T-helper 2 cell treated with Interferon-gamma antibody and Interleukin-4, amounts not matched to agents 100 ng/mL and 5 ng/mL, for 36 hours (primary cell): Measurements from ENCODE around the gene EPS15. TPM values are rescaled to one million over a fixed set of nuclear protein-coding genes. Genes with fewer than 3 reads are reported as not detected.
"Not testable (repeated sequence)": the region's sequence is repeated elsewhere in the genome, so short reads cannot be mapped to it uniquely, and the experiment has no call there.

ENCODE experiments used
- intact Hi-C: fragments of 100-400 bp; cut with micrococcal nuclease; formaldehyde crosslinking; loops from one replicate; pipeline ENCODE4 v1.15.1; 2023
- total RNA-seq: library from RNA; stranded (reverse); gene quantifications from 2 replicates; pipeline ENCODE4 v1.2.3, GENCODE V29; 2022

The EPS15 gene
- total RNA-seq, 1 donor from 2014 or later = 56.3 TPM

DNA sequence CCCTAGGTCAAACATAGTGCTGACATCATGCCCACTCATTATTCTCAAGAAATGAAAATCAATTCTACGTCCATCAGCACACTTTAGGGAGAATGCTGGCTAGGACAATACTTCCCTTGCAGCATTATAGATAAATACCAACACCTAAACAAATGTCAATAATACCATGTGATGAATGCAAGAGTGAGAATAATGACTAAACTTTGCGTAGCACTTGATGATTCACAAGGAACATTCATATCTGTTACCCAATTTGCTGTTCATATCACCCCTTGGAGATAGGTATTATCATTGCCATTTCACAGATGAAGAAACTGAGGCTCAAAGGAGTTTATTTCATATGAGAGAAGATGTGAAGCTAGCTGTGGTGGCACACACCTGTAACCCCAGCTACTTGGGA lies 24.8 kb upstream of the EPS15 start:
- intact Hi-C loops = no loop called here

DNA sequence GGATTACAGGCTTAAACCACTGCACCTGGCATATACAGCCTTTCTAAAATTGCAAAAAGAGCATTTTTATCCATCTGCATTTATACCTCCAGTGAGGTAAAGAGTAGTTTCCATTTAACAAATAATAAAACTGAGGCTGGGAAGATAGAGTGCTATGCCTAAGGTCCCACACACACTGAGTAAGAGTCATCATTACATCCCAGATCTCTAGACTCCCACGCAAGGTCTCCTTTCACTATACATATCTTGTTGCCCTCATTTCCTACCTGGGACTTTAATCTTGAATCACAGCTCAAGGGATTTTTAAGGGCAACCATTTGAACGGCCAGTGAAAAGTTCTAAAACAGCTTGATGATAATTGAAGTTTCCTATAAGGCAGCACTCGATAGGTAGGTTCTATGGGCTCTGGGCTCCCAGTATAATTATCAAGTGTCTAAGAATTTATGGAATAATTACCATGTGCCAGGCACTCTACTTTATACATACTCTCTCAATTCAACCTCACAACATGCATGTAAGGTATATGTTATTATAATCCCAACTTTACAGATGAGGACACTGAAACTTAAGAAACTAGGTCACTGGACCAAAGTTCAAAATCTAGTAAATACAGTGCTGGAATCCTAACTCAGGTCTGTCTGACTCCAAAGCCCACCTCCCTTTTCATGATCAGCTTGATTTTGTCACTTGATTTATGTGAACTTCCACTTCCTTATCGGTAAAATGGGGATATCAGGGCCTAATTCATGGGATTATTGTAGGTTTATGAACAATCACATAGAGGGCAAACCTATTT lies 23.3 kb upstream of the EPS15 start:
- intact Hi-C loops = no loop called here

DNA sequence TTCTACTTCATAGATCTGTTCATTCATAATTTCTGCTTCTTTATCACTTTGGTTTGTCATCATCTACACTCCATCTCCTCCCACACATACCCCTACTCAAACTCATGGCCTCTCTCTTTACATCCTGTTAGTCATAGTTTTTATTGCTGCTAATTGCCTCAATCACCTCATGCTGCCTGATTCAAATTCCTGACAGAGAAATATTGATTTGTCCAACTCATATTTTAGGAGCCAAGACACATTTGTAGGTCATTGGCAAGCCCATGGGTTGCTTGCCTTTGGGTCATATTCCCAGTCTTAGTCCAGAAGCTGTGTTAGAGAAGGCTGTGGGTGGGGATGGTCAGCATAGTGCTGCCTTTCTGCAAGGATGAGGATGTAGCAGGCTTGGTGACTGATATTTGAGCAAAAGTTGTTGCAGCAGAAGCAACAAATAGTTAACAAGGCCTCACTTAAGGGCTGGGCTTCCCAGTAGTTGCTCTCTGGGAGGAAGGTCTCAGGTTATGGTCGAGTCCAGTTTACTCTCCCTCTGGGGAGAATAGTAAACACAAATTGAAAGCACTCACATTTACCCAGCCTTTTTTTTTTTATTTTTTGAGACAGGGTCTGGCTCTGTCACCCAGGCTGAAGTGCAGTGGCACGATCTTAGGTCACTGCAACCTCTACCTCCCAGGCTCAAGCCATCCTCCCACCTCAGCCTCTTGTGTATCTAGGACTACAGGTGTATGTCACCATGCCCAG lies 22.4 kb upstream of the EPS15 start:
- intact Hi-C loops = no loop called here

DNA sequence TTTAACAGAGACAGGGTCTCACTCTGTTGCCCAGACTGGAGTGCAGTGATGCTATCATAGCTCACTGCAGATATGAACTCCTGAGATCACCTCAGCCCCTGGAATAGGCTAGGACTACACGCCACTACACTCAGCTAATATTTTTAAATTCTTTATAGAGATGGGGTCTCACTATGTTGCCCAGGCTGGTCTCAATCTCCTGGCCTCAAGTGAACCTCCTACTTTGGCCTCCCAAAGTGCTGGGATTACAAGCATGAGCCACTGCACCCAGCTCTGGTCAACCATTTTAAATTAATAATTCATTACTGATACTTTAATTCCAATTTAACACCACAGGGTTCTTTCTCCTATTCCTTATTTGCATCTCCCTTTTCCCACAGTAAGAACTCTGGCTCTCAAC lies 18.5 kb upstream of the EPS15 start:
- intact Hi-C loops = no loop called here

DNA sequence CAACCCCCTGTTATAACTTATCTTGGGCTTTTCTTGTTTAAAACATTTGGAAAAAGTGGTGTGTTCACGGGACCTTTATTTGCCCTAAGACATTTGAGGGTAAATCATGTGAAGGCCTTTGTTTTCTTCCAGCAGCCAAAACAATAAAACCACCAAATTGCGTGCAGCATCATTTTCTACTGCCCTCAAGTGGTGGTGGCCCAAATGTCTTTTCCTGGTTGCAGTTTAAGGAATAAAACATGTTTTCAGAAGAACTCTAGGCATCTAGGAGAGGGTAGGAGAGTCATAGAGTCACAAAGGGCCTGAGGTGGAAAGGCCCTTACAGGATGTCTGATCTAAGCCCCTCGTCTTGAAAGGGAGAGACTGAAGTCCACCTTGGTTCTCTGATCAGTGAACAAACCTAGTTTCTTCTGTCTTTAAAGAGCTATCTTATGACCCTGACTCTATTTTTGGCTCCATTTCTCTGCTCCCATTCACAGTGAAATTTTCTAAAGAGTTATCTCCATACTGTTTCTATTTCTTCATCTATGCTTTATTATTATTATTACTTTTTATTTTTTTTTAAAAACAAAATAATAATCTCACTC lies 16.0 kb upstream of the EPS15 start:
- intact Hi-C loops = no loop called here

DNA sequence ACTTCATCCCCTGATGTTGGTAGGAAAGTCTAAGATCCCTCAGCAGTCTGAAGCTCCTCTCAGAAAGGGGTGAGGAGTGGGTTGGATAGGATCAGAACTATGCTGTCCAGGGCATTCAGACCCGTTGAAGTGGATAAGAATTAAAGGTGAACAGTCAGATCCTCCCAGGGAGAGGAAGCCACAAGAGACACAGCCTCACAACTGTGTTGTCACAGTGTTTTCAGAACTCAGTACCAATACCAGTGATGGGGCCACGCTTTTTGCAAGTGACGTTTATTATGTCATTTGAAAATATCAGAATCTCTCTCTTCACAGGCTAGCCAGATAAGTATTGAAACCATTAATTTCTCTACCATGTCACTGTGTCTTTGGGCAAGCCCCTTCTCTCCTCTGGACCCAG lies 15.4 kb upstream of the EPS15 start:
- intact Hi-C loops = no loop called here

DNA sequence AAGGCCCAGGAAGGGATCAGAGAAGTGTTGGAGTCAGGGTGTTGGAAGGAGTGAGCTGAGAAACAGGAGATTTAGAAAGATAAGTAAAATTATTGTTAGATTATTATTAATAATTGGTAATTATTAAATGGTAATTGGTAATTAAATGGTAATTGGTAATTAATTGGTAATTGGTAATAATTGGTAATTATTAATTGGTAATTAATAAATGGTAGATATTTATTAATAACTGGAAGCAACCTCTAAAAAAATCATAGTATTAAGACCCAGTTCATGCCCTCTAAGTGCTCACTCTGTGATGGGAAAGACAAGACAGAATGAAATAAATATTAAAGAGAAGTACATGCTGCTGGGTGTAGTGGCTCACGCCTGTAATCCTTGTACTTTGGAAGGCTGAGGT lies 13.8 kb upstream of the EPS15 start:
- intact Hi-C loops = no loop called here

DNA sequence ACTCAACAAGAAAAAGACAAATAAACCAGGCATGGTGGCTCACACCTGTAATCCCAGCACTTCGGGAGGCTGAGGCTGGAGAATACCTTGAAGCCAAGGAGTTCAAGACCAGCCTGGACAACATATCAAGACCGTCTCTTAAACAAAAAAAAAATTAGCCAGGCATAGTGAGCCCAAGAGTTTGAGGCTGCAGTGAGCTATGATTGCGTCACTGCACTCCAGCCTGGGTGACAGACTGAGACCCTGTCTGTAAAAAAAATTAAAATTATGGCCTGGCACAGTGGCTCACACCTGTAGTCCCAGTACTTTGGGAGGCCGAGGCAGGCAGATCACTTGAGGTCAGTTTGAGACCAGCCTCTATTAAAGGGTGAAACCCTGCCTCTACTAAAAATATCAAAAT lies 11.4 kb upstream of the EPS15 start:
- intact Hi-C loops = not testable (repeated sequence)

DNA sequence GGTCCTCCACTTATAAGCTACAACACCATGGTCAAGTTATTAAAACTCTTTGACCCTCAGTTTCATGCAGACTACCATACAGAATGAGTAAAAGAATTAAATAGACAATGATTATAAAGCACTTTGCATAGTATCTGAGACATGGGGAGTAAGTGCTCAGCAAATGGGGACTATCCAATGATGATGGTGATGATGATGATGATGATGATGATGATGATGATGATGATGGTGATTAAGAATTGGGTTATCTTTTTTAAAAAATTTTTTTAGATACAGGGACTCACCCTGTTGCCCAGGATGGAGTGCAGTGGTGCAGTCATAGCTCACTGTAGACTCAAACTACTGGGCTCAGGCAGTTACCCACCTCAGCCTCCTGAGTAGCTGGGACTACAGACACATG lies 8.1 kb upstream of the EPS15 start:
- intact Hi-C loops = no loop called here

DNA sequence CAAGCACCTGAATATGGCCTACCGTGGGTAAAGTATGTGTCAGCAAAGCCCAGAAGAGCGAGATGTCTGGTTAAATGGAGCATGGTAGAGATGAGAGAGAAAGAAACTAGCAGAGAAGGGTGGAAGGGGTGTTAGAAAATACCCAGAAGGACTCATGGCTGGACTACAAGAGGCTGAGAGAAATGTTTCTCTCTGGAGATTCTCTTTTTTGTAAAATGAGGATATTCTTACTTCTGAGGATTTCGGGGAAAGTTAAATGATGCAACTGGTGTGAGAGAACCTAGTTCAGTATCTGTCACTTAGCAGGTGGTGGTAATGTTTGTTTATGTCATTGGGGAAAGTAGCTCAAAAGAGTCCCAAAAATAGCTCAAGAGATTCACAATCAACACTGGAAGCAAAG lies 7.2 kb upstream of the EPS15 start:
- intact Hi-C loops = no loop called here

DNA sequence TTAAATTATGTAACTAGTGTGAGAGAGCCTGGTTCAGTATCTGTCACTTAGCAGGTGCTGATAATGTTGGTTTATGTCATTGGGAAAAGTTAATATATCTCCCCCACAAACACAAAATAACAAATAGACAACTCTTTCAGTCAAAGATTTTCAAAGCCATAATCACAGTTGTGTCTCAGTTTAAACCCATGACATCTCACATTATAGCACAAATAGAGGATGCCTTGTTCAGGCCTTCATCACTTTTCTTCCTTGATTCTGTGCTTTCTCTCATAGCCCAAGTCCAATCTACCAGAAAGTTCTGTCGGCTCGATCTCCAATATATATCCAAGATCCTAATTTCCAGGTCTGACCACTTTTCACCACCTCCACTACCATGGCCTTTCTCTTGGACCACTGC lies 6.2 kb upstream of the EPS15 start:
- intact Hi-C loops = no loop called here

DNA sequence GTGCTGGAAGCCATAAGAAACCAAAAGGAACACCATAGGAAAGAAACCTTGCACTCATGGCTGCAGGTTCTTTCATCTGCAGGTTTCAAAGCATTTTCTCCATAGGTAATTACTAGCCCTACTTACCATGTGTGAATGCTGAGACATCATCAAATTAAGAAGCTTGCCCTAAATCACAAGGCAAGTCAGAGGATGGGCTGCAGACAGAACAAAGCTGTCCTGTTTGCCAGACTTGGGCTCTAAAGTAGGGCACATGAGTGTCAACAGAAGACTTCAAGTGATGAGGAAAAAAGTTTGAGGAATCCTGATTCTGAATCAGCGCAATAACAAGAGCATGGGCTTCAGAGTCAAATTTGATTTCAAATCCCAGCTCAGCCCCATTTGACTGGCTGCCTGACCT lies 5.8 kb upstream of the EPS15 start:
- intact Hi-C loops = no loop called here

DNA sequence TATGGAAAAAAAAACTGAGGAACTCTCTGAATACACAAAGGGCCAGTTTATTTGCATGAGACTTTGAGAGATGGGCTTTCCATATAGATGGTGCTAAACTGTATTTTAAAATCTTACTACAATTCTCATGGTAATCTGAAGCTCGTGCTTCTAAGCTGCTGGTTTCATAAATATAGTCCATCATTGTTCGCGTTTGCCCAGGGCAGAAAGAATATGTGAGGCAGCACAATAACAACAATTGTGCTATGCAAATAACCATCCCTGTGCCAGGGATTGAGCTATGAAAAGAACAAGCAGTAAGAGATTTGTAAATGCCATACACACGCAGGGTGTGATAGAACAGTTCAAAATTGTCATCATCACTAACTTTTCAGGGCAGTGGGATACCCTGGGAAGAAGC lies 4.9 kb upstream of the EPS15 start:
- intact Hi-C loops = no loop called here

DNA sequence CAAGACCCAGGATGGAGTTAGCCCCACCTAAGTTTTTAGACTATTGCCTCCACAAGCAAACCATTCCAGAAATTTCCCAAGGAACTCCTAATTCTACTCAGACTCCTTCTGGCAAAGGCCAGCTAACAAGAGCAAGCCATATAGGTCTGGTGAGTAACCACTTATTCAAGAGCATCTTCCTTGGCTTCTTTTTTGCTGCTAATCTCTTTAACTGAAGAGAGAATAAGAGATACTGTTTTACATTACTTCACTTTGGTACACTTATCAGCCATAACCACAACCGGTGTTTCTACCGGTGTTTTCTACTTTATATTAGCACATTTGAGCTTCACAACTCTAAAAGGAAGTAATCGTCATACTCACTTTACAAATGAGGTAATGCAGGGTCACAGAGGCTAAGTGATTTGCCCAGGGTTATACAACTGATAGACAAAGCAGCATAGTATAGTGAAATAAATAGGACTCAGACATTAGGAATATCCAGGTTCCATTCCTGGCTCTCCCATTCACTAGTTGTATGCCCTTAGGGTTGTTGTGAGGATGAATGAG lies 1.7 kb upstream of the EPS15 start:
- intact Hi-C loops = no loop called here

DNA sequence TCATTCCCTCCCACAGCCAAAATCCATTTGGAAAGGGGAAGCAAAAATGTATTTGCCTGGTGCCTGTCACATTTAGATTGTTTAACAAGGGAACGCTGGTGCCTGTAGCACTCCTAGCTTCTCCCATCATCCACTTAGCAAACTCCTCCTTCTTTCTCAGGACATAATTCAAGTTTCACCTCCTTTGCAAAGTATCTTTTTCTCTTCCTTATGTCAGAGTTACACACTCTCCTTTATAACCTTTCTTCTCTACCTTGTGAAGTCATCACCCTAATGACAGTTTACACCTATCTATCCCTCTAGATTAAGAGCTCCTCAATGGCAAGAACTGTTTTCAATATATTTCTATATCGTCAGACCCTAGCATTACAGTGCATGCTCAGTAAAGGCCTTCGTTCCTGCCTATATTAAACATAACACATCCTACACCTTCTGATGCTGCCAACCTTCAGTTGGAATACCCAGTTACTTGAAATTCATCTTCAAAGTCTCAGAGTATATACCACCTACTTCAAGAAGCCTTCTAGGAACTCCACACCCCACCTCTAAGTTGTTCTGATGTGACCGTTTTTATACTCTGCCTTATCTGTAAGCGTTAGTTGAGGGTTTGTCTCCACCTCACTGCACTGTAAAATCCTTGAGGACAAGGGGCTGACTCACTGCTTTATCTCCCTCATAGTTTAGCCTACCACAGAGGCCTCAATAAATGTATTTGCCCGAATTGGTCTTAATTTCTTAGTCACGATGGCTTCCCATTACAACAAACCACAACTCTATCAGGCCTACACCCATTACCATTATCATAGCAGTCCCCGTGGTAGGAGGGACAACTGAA lies 1.0 kb upstream of the EPS15 start:
- intact Hi-C loops = loop anchor here (1.0 to 10.0 kb wide), 6 partner anchors 83 to 553 kb away; partner anchors contain the start of genes NRDC, OSBPL9 and RNF11

DNA sequence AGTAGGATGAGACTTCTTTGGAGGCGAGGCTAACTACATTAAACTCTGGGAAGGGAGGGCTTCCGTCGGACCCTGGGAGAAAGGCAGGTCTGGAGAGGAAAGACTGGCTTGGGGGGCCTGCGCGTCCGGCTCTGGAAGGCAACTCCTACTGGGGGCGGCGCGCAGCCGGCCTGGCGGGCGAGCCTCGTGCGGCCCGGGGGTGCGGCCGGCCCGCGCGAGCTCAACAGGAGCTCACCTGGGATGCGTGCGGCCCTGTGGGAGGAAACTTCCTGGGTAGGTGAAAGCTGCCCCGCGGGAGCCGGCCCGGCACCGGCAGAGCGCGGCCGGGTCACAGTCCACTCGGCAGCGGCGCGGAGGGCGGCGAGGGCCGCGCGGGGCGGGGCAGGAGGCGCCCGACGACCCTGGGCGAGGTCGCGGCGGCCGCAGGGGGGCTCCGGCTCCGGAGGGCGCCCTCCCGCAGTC lies 449 bp downstream of the EPS15 start:
- intact Hi-C loops = loop anchor here (1.0 to 10.0 kb wide), 6 partner anchors 81 to 551 kb away; partner anchors contain the start of genes NRDC, OSBPL9 and RNF11

DNA sequence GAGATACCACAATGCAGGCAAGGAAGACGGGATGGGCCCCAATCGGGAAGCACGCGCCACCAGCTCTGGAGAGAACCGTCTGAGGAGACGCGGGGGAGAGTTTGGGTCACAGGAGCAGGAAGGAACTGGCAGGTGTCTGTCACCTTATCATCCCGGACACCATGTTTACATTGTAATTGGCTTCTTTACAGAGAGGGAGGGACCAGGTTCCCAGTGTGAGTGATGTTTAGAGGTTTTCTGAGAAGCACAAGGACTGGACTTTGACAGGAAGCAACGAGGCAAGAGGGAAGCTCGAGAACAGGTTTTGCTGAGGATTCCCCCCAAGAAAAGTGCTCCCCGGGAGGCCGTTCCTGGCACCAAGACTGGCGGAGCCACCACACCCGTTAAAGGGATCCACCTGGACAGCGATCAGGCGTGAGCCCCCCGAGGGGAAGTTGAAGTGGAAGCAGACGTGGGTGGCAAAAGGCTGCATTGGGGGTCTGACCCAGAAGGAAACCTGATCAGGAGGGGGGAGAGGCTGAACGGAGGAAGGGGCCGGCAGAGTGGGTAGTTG lies 957 bp downstream of the EPS15 start:
- intact Hi-C loops = loop anchor here (2.0 to 10.0 kb wide), 5 partner anchors 81 to 551 kb away; partner anchors contain the start of genes NRDC and RNF11

DNA sequence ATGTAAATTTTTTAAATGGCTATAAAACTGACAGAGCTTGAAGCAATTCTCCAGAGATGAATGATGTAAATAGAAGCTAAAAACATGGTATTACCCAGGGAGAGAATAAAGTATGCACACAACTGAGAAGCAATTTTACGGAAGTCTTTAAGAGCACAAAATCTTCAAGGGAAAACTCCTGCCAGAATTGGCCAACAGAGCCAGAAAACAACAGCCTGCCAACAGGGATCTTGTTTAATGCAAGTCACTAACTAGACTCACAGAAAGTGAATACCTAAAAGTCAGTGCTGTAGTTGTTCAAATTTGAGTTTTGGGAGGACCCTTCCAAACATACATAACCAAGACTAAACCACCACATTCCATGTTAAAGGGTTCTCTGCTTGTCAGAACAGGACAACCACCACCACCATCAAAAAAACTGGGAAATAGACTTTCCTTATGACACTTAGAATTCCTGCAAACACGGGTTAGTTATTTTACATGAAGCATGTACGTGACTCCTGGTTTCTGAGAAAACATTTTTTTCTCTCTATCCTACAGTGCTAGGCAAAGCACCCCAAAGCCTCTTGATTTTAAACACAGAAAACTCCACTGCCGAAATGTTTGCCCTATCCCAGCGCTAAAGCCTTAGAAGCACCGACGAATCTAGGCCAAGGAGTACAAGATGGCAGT lies 1.6 kb downstream of the EPS15 start:
- intact Hi-C loops = loop anchor here (2.0 to 10.0 kb wide), 5 partner anchors 80 to 550 kb away; partner anchors contain the start of genes NRDC and RNF11

DNA sequence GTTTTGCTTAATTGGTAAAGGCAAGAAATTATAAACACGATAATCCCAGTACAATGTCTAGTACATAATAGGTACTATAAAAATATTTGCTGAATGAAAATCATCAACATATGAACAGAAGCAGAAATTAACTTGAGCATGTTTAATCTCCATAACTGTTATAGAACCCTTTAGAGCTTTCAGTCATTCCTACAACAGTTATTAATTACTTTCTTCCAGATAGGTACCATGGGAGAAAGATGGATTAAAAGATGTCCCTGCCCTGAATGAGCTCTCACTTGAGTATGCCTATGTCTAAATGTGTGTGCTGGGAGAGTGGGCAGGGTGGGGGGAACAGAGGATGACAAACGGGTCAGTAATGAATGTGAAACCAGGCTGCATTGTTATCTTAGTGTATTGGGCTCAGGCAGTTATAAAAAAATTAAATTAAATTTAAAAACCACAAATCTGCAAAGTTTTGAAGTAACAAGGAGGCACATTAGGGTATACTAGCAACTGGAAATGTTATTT lies 2.4 kb downstream of the EPS15 start:
- intact Hi-C loops = loop anchor here (5.0 to 10.0 kb wide), 4 partner anchors 79 to 549 kb away; partner anchors contain the start of genes NRDC and RNF11
